Lower lobe of right lung (tissue), 2 donors: Measurements from ENCODE around the gene RCOR1. TPM values are rescaled to one million over a fixed set of nuclear protein-coding genes. Genes with fewer than 3 reads are reported as not detected.

ENCODE experiments used
- ATAC-seq, 2 donors: fragments of 200-7000 bp; cut with Tn5 transposase; one replicate each; pipeline ENCODE4 v1.9.1; 2020 to 2022; ENCODE audit warnings: mild to moderate bottlenecking in 2 of 2, moderate library complexity in 2 of 2
- DNase-seq: peaks from one replicate; pipeline ENCODE4 v3.0.0-alpha.2; 2020
- H3K27ac ChIP-seq: fragments of 200-600 bp; one replicate; pipeline ENCODE4 v1.8.0; 2022
- H3K27me3 ChIP-seq: fragments of 200-600 bp; one replicate; pipeline ENCODE4 v1.8.0; 2022; ENCODE audit warnings: low read depth
- H3K36me3 ChIP-seq: fragments of 200-600 bp; one replicate; pipeline ENCODE4 v1.8.0; 2022; ENCODE audit warnings: mild to moderate bottlenecking
- H3K4me1 ChIP-seq: fragments of 200-600 bp; one replicate; pipeline ENCODE4 v1.8.0; 2022
- H3K4me3 ChIP-seq: fragments of 200-600 bp; one replicate; pipeline ENCODE4 v1.8.0; 2022; ENCODE audit warnings: mild to moderate bottlenecking
- H3K9me3 ChIP-seq: fragments of 200-600 bp; one replicate; pipeline ENCODE4 v1.8.0; 2022
- CTCF ChIP-seq: fragments of 200-600 bp; IDR thresholded peaks from one replicate; pipeline ENCODE4 v1.8.0; 2022; ENCODE audit warnings: antibody characterized with exemption, mild to moderate bottlenecking
- intact Hi-C: fragments of 100-400 bp; cut with DNase I; formaldehyde crosslinking; loops from one replicate; pipeline ENCODE4 v1.11.0; 2022
- total RNA-seq: library from RNA; stranded (reverse); fragmentation: NEBNext Ultra II Directional; extraction: Animal tissue kit (Norgen Biotek cat#: 25700); gene quantifications from one replicate; pipeline ENCODE4 v1.2.1, GENCODE V29; 2021
- donor health status: DM: no; HTN: yes; CAD: no; lungs with severe emphysema.

RCOR1 gene
- total RNA-seq, 1 donor from 2014 or later, result 53.6 TPM

GRCh38 chr14:102580550-102581110, 11.8 kb upstream of the RCOR1 start:
- Histone ChIP-seq H3K4me3 (no peak overlapping the region), H3K27ac (no peak overlapping the region), H3K4me1 (no peaks in the 10 kb centered on the region), H3K9me3 (no peaks in the 10 kb centered on the region), H3K27me3 (peaks cover 4% of the 10 kb centered on the region), H3K36me3 (no peaks in the 10 kb centered on the region)
- TF ChIP-seq CTCF, result no peak
- no peak for DNase-seq
- intact Hi-C loops, result no loop called here
- no peak for ATAC-seq

- Histone ChIP-seq H3K27me3 (peaks cover 4% of the 10 kb centered on the region), H3K9me3 (no peaks in the 10 kb centered on the region), H3K27ac (no peak overlapping the region), H3K36me3 (no peaks in the 10 kb centered on the region), H3K4me3 (no peak overlapping the region), H3K4me1 (no peaks in the 10 kb centered on the region)
- intact Hi-C loops, result no loop called here
- no peak for ATAC-seq
- DNase-seq, result no peak
- TF ChIP-seq CTCF, result no peak
These were observed 11.3 kb upstream of the RCOR1 start for GRCh38 chr14:102581193-102581592.

- no peaks in the 10 kb centered on the region for H3K36me3 ChIP-seq
- peaks cover 4% of the 10 kb centered on the region for H3K27me3 ChIP-seq
- no peaks in the 10 kb centered on the region for H3K9me3 ChIP-seq
- H3K4me3 ChIP-seq, result no peak overlapping the region
- ATAC-seq, result no peak
- H3K27ac ChIP-seq, result no peak overlapping the region
- no peak for TF ChIP-seq CTCF
- DNase-seq, result peak; percentile 14
- H3K4me1 ChIP-seq, result no peaks in the 10 kb centered on the region
- intact Hi-C loops, result no loop called here
These were observed 8.7 kb upstream of the RCOR1 start for GRCh38 chr14:102583726-102584125.

- H3K4me3 ChIP-seq, result no peak overlapping the region
- ATAC-seq, result peak; percentile 41 to 49
- H3K27ac ChIP-seq, result no peak overlapping the region
- H3K36me3 ChIP-seq, result no peaks in the 10 kb centered on the region
- peak; percentile 40 for DNase-seq
- no peak for TF ChIP-seq CTCF
- intact Hi-C loops, result no loop called here
- H3K9me3 ChIP-seq, result no peaks in the 10 kb centered on the region
- H3K27me3 ChIP-seq, result no peaks in the 10 kb centered on the region
- H3K4me1 ChIP-seq, result no peaks in the 10 kb centered on the region
These were observed 7.3 kb upstream of the RCOR1 start for GRCh38 chr14:102584871-102585869.

- no peak for DNase-seq
- H3K9me3 ChIP-seq, result no peaks in the 10 kb centered on the region
- H3K4me3 ChIP-seq, result no peak overlapping the region
- intact Hi-C loops, result no loop called here
- H3K27me3 ChIP-seq, result no peaks in the 10 kb centered on the region
- H3K4me1 ChIP-seq, result peaks cover 10% of the 10 kb centered on the region
- no peak for TF ChIP-seq CTCF
- no peak overlapping the region for H3K27ac ChIP-seq
- no peak for ATAC-seq
- H3K36me3 ChIP-seq, result no peaks in the 10 kb centered on the region
These were observed 5.9 kb upstream of the RCOR1 start for GRCh38 chr14:102586420-102587104.
